Hepatocyte (in vitro differentiated cells): ENCODE data around the gene ADCY2.

Source experiments
- CTCF ChIP-seq: fragments of 200-600 bp; sonication (generic); IDR thresholded peaks from 2 replicates; pipeline ENCODE4 v1.5.1; 2016; ENCODE audit warnings: antibody characterized with exemption, mild to moderate bottlenecking; ENCODE audit not compliant: poor library complexity
- EZH2phosphoT487 ChIP-seq: fragments of 200-600 bp; sonication (generic); IDR thresholded peaks from one replicate; pipeline ENCODE4 v1.6.1; 2018; ENCODE audit warnings: antibody characterized with exemption, mild to moderate bottlenecking, low read depth, moderate library complexity; ENCODE audit not compliant: unreplicated experiment, severe bottlenecking

- no peak for TF ChIP-seq CTCF
- TF ChIP-seq EZH2phosphoT487, result no peak
Observed at GRCh38 chr5:7577381-7577780, 181.4 kb downstream of the ADCY2 start.
